KOPT-K1 (cell line): ENCODE results near the gene AMN.
"Not testable (repeated sequence)": the region's sequence is repeated elsewhere in the genome, so short reads cannot be mapped to it uniquely, and the experiment has no call there.

Experiments used
- H3K27ac ChIP-seq: fragments of 200-600 bp; sonication (generic); 2 replicates; pipeline ENCODE4 v1.5.1; 2016; ENCODE audit warnings: antibody characterized with exemption, mild to moderate bottlenecking, low read depth, low read length; ENCODE audit not compliant: poor library complexity, severe bottlenecking
- H3K36me3 ChIP-seq: fragments of 200-600 bp; sonication (generic); 2 replicates; pipeline ENCODE4 v1.5.1; 2017; ENCODE audit warnings: antibody characterized with exemption, mild to moderate bottlenecking, low read length, moderate library complexity; ENCODE audit not compliant: insufficient read depth
- H3K9me3 ChIP-seq: fragments of 200-600 bp; sonication (generic); 2 replicates; pipeline ENCODE4 v1.5.1; 2017; ENCODE audit warnings: antibody characterized with exemption, low read length, mild to moderate bottlenecking; ENCODE audit not compliant: insufficient read depth, poor library complexity, severe bottlenecking

The AMN gene

GRCh38 chr14:102891556-102891955 lies 30.9 kb upstream of the AMN start:
- no peak overlapping the region for H3K27ac ChIP-seq
- no peaks in the 10 kb centered on the region for H3K9me3 ChIP-seq
- H3K36me3 ChIP-seq, result peaks cover 94% of the 10 kb centered on the region

- H3K27ac ChIP-seq, result no peak overlapping the region
- peaks cover 94% of the 10 kb centered on the region for H3K36me3 ChIP-seq
- H3K9me3 ChIP-seq, result no peaks in the 10 kb centered on the region
These were observed 29.8 kb upstream of the AMN start for GRCh38 chr14:102892651-102893050.

DNA sequence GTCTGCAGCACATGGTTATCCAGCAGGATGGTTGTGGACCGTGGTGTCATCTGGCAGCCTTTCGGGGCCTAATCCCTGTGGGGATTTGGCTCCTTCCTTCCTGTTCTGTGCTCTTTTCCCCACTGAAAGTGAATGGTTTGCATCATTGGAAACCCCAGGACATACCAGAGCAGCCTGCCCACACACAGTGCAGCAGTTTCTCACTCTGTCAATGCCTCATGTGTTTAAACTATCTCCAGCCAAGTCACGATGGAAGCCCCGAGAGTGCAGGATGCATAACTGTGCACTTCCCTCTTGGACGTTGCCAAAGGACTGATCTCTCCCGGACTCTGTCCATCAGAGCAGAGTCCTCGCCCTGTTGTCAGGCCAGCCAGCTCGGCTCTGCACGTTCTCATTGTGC lies 29.0 kb upstream of the AMN start:
- no peak overlapping the region for H3K27ac ChIP-seq
- peaks cover 94% of the 10 kb centered on the region for H3K36me3 ChIP-seq
- no peaks in the 10 kb centered on the region for H3K9me3 ChIP-seq

GRCh38 chr14:102896735-102897134 lies 25.7 kb upstream of the AMN start:
- H3K27ac ChIP-seq, result not testable (repeated sequence)
- H3K36me3 ChIP-seq, result peaks cover 81% of the 10 kb centered on the region

GRCh38 chr14:102897299-102898027 lies 25.0 kb upstream of the AMN start:
- no peak overlapping the region for H3K27ac ChIP-seq
- peaks cover 81% of the 10 kb centered on the region for H3K36me3 ChIP-seq

More at GRCh38 chr14:102896735-102897134, 25.7 kb upstream of the AMN start:
- not testable (repeated sequence) for H3K9me3 ChIP-seq

GRCh38 chr14:102898298-102898697 lies 24.2 kb upstream of the AMN start:
- H3K27ac ChIP-seq, result no peak overlapping the region
- H3K36me3 ChIP-seq, result peaks cover 83% of the 10 kb centered on the region
- no peaks in the 10 kb centered on the region for H3K9me3 ChIP-seq

More at GRCh38 chr14:102897299-102898027, 25.0 kb upstream of the AMN start:
- H3K9me3 ChIP-seq, result no peaks in the 10 kb centered on the region

GRCh38 chr14:102898776-102899515 lies 23.5 kb upstream of the AMN start:
- Histone ChIP-seq H3K36me3 (peaks cover 85% of the 10 kb centered on the region), H3K9me3 (no peaks in the 10 kb centered on the region), H3K27ac (no peak overlapping the region)

GRCh38 chr14:102899516-102899900 lies 23.0 kb upstream of the AMN start:
- no peak overlapping the region for H3K27ac ChIP-seq
- H3K9me3 ChIP-seq, result no peaks in the 10 kb centered on the region
- peaks cover 85% of the 10 kb centered on the region for H3K36me3 ChIP-seq

DNA sequence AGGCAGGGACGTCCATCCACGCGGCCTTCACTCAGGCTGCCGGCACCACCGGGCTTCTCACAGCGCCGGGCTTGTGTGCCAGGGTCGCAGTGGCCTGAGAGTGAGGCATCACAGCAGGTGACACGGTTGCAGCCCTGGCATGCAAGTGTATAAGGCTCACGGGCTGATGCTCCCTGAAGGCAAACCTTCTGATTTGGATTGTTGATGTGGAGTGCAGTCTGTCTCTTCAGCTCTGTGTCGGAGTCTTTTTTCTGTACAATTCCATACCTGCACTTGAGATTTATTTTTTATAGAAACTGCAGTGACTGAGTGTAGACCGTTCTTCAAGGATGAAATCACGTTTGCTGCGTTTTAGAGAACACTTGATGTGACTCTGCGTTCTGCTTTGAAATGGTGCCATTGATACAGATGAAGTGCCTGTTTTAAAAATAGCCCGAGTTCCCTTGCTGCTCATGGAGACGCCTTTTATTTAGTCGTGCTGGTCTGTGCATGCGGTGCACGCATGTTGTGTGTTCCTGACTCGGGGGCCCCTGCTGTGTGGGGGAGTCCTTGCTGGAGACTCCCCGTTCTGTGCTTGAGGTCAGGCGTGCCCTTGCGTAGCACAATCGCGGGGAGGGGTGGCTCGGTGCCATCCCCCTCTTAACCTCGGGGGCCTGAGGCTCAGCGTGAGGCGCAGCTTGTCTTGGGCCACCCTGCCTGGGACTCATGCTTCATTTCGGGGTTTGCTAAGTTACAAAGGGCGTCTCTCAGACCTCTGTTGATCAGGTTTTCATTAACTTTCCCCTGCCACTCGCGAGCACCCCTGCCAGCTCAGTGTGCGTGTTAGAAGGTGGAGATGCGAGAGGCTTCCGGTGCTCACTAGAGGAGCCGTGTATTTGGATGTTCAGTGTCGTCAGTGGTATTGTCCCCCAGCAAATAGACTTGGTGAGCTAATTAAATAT lies 21.6 kb upstream of the AMN start:
- Histone ChIP-seq H3K36me3 (peaks cover 82% of the 10 kb centered on the region), H3K27ac (no peak overlapping the region), H3K9me3 (no peaks in the 10 kb centered on the region)

- H3K9me3 ChIP-seq, result no peaks in the 10 kb centered on the region
- peak overlapping the region; percentile 16 for H3K27ac ChIP-seq
- H3K36me3 ChIP-seq, result peaks cover 83% of the 10 kb centered on the region
These were observed 20.8 kb upstream of the AMN start for GRCh38 chr14:102901633-102902032.

DNA sequence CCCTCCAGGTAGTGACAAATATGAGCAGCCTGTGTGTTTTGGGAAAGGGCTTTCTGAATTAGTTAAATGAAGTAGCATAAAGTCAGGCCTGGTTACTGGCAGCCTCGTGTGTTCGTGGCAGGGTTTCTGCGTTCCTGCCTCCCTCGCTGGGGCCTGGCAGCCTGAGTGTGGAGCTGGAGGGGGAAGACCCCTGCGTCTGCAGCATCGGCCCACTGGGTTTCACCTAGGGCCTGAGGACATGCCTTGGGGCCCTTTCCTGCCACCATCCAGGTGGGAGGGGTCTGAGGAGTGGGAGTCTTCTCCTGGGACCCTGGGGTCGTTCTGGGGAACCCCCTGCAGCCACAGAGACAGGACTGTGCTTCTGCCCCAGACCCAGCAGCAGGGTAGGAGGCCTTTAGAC lies 20.4 kb upstream of the AMN start:
- peak overlapping the region; percentile 16 for H3K27ac ChIP-seq
- no peaks in the 10 kb centered on the region for H3K9me3 ChIP-seq
- H3K36me3 ChIP-seq, result peaks cover 83% of the 10 kb centered on the region

DNA sequence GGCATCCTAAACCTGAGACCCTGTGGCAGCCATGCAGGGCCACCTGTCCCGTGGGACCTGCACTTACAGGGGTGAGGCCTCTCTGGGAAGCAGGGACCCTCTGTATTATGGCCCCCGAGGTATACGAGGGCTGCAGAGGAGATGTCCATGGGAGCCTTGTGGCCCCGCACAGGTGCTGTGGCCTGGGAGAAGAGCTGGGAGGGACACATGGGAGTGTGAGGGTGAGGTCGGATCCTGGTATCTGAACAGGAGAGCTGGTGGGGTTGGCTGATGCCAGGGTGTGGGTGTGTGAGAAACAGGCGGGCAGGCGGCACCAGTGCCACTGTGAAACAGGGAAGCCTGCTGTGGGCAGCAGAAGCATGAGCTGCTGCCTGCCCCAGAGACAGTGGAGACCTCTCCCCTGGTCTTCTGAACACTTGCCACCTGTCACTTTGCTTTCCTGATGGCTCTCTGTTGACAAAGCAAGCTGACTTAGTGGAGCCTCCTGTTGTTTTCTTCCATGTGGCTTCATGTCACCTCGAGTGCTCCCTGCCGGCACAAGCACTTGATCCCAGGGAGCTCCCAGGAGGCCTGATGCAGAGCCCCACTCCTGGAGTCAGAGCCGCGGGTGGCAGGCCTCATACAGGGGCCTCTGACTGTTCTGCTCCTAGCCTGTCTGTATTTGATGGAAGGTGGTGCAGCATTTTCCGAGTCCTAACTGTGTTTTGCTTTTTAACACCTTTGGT lies 19.8 kb upstream of the AMN start:
- Histone ChIP-seq H3K36me3 (peaks cover 83% of the 10 kb centered on the region), H3K9me3 (no peaks in the 10 kb centered on the region), H3K27ac (no peak overlapping the region)

DNA sequence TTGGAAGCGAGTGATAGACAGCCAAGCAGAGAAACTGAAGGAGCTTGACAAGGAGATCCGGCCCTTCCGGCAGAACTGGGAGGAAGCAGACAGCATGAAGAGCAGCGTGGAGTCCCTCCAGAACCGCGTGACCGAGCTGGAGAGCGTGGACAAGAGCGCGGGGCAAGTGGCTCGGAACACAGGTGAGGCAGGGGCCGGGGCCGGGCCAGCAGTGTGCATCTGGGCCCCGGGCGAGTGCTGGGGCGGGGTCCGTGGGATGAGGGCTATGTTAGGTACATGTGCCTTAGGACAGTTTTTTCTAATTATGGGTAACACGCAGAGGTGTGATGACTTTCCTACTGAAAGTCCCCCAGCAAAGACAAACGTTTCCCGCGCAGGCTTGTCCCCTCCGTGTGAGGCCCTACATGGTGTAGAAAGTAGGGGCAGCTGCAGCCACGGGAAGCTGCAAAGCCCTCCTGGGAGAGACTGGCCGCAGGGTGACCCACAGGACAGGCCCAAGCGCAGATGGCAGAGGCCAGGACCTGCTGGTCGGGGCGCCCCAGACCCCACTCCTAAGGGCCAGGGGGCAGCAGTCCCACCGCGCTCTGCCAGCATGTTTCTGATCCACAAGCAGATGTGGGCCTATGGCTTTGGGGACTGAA lies 19.1 kb upstream of the AMN start:
- no peak overlapping the region for H3K27ac ChIP-seq
- peaks cover 80% of the 10 kb centered on the region for H3K36me3 ChIP-seq
- H3K9me3 ChIP-seq, result no peaks in the 10 kb centered on the region

DNA sequence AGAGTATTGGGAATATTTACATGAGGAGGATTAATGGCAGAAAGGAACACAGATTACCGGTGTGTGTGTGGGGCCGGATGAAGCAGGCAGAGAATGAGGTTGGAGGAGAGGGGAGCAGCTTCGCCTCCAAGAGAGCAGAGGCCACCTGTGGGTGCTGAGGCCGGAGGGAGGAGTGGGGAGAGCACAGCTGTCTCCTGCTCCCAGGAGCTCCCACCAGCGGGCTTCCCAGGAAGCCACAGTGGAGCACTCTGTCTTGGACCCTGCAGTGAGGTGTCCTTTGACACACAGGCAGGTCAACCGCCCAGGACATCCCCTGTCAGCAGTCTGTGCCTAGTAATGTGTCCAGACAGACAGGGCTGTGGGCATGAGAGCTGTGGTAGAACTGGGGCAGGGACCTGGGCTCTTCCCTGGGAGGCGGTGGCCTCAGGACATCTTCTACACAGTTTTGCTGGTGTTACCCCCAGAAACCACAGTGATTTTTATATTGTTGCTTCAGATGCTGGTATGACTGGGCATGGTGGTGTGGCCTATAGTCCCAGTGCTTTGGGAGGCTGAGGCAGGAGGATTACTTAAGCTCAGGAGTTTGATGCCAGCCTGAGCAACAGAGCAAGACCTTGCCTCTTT lies 18.5 kb upstream of the AMN start:
- Histone ChIP-seq H3K36me3 (peaks cover 74% of the 10 kb centered on the region), H3K9me3 (no peaks in the 10 kb centered on the region), H3K27ac (no peak overlapping the region)
